A673 (cell line): Measurements from ENCODE around the gene S100A4. TPM values are rescaled to one million over a fixed set of nuclear protein-coding genes. Genes with fewer than 3 reads are reported as not detected.
"Not testable (repeated sequence)": the region's sequence is repeated elsewhere in the genome, so short reads cannot be mapped to it uniquely, and the experiment has no call there.

Experiments used
- BruUV-seq: library from RNA; stranded (reverse); fragments of 400-500 nt; replicated peaks from 2 replicates; lab custom pipeline; 2021; lab: Mats Ljungman, UMichigan
- CTCF ChIA-PET: fragments of 300-600 bp; sonication (Branson Sonifier 250); formaldehyde crosslinking; loops from one replicate; lab custom pipeline; 2022; ENCODE audit warnings: antibody characterized with exemption; lab: Charles Lee
- POLR2A ChIA-PET: fragments of 300-600 bp; sonication (Branson Sonifier 250); formaldehyde crosslinking; loops from one replicate; lab custom pipeline; 2022; ENCODE audit warnings: antibody characterized with exemption; ENCODE audit not compliant: low non-redundant PET; lab: Charles Lee
- DNase-seq: peaks from one replicate; pipeline ENCODE4 v3.0.0-alpha.2; 2015; ENCODE audit warnings: low spot score
- H3K27ac ChIP-seq: fragments of 200-600 bp; sonication (generic); 2 replicates; pipeline ENCODE4 v1.5.1; 2016; ENCODE audit warnings: mixed run types, low read depth, mild to moderate bottlenecking, mixed read lengths, antibody characterized with exemption, low read length; ENCODE audit not compliant: poor library complexity, severe bottlenecking
- H3K27me3 ChIP-seq: fragments of 200-600 bp; sonication (generic); replicated peaks from 2 replicates; pipeline ENCODE4 v1.6.1; 2017; ENCODE audit warnings: mixed run types, low read depth, mild to moderate bottlenecking, mixed read lengths, antibody characterized with exemption, low read length; ENCODE audit not compliant: insufficient read depth, poor library complexity
- H3K36me3 ChIP-seq: fragments of 200-600 bp; sonication (generic); 2 replicates; pipeline ENCODE4 v1.6.1; 2016; ENCODE audit warnings: mixed run types, mild to moderate bottlenecking, mixed read lengths, antibody characterized with exemption, low read length; ENCODE audit not compliant: insufficient read depth, poor library complexity, severe bottlenecking
- H3K4me1 ChIP-seq: fragments of 200-600 bp; sonication (generic); 2 replicates; pipeline ENCODE4 v1.6.1; 2017; ENCODE audit warnings: mixed run types, mild to moderate bottlenecking, mixed read lengths, antibody characterized with exemption, low read length; ENCODE audit not compliant: insufficient read depth, poor library complexity, severe bottlenecking
- H3K4me3 ChIP-seq: fragments of 200-600 bp; sonication (generic); 2 replicates; pipeline ENCODE4 v1.5.1; 2016; ENCODE audit warnings: low read depth, mixed run types, mild to moderate bottlenecking, mixed read lengths, low read length; ENCODE audit not compliant: poor library complexity, severe bottlenecking
- H3K9me3 ChIP-seq: fragments of 200-600 bp; sonication (generic); 2 replicates; pipeline ENCODE4 v1.6.1; 2016; ENCODE audit warnings: mixed run types, low read depth, mild to moderate bottlenecking, mixed read lengths, antibody characterized with exemption, low read length; ENCODE audit not compliant: poor library complexity, severe bottlenecking
- EZH2 ChIP-seq: fragments of 200-600 bp; sonication (generic); IDR thresholded peaks from 2 replicates; pipeline ENCODE4 v1.6.1; 2017; ENCODE audit warnings: borderline replicate concordance, low read depth, mild to moderate bottlenecking, mixed read lengths, antibody characterized with exemption, low read length; ENCODE audit not compliant: poor library complexity, severe bottlenecking
- intact Hi-C: fragments of 100-400 bp; cut with micrococcal nuclease; formaldehyde crosslinking; loops from one replicate; pipeline ENCODE4 v1.10.0; 2022; ENCODE audit not compliant: unreplicated experiment
- total RNA-seq: library from RNA; stranded (reverse); gene quantifications from 2 replicates; pipeline ENCODE4 v1.2.3, GENCODE V29; 2021
- TF ChIP-seq, protein P1 (sequence below): fragments of 300-800, 200-600 bp; sonication (generic); conservative IDR thresholded peaks from 2 replicates; pipeline ENCODE4 v1.5.1; 2017; ENCODE audit warnings: low read depth, mild to moderate bottlenecking, antibody characterized with exemption, low read length, moderate library complexity, mixed read lengths

S100A4 gene
- total RNA-seq, 1 experiment from 2014 or later, result 20.0 TPM

DNA sequence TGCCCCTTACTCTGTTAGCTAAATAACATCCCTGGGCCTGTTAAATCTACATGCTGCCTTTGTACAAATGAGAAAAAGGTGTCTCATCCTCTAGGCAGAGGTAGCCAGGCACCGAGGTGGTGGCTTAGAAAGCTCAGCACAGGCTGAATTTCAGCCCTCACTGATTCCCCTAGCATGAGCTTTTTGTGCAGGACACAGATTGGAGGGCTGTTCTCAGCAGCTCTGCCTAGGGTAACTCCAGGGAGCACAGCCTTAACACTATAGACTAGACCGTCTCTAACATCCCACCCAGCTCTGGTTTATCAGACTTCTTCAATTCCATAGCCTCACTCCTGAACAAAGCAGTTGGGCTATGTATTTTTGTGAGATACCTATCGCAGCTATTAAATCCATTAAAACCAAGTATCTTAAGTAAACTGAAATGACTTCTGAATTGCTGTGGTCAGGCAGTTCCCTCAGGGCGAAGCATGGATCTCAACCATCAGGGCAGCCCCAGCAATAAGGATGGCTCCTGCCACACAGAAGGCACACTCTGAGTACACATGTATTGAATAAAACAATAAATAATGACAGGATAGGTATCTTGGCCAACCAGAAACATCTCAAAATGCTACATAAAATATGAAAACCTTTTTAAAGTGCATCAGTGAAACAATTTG, 24.7 kb downstream of the S100A4 start:
- BruUV-seq, result no TSS peak
- intact Hi-C loops, result no loop called here
- Histone ChIP-seq H3K27ac (no peak overlapping the region), H3K9me3 (no peaks in the 10 kb centered on the region), H3K4me1 (no peaks in the 10 kb centered on the region), H3K36me3 (no peaks in the 10 kb centered on the region), H3K4me3 (no peak overlapping the region), H3K27me3 (no peaks in the 10 kb centered on the region)
- DNase-seq, result no peak
- TF ChIP-seq, protein P1, sequence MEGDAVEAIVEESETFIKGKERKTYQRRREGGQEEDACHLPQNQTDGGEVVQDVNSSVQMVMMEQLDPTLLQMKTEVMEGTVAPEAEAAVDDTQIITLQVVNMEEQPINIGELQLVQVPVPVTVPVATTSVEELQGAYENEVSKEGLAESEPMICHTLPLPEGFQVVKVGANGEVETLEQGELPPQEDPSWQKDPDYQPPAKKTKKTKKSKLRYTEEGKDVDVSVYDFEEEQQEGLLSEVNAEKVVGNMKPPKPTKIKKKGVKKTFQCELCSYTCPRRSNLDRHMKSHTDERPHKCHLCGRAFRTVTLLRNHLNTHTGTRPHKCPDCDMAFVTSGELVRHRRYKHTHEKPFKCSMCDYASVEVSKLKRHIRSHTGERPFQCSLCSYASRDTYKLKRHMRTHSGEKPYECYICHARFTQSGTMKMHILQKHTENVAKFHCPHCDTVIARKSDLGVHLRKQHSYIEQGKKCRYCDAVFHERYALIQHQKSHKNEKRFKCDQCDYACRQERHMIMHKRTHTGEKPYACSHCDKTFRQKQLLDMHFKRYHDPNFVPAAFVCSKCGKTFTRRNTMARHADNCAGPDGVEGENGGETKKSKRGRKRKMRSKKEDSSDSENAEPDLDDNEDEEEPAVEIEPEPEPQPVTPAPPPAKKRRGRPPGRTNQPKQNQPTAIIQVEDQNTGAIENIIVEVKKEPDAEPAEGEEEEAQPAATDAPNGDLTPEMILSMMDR, result no peak
- TF ChIP-seq EZH2, result no peak
- ChIA-PET CTCF (interaction anchor here (0.9 to 1.1 kb wide), 2 partner anchors 10 to 12 kb away, joined by 3 read pairs; no protein-coding TSS in a partner anchor), POLR2A (no interaction called here)

DNA sequence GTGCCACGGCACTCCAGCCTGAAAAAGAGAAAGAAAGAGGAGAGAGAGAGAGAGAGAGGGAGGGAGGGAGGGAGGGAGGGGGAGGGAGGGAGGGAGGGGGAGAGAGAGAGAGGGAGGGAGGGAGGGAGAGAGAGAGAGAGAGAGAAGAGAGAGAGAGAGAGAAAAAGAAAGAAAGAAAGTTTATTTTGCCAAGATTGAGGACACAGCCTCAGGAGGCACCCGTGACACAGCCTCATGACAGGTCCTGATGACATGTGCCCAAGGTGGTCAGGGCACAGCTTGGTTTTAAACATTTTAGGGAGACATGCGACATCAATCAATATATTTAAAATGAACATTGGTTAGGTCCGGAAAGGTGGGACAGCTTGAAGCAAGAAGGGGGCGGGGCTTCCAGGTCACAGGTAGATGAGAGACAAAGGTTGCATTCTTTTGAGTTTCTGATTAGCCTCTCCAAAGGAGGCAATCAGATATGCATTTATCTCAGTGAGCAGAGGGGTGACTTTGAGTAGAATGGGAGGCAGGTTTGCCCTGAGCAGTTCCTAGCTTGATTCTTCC, 25.4 kb downstream of the S100A4 start:
- H3K4me3 ChIP-seq, intact Hi-C loops, H3K9me3 ChIP-seq, H3K4me1 ChIP-seq, POLR2A ChIA-PET, BruUV-seq, DNase-seq, H3K36me3 ChIP-seq, H3K27me3 ChIP-seq, H3K27ac ChIP-seq: not testable (repeated sequence)
- CTCF ChIA-PET, result interaction anchor here (0.9 to 1.1 kb wide), 2 partner anchors 10 to 12 kb away, joined by 3 read pairs; no protein-coding TSS in a partner anchor

DNA sequence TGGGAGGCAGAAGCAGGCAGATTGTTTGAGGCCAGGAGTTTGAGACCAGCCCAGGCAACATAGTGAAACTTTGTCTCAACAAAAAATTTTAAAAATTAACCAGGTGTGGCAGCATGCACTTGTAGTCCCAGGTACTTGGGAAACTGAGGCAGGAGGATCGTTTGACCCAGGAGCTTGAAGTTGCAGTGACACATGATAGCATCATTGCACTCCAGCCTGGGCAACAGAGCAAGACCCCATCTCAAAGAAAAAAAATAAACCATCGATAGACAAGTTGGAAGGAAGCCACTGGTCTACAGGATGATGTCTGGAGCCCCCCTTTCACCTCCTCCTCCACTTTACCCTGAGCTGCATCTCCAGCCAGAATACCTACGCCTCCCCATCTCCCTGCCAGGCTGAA, 26.4 kb downstream of the S100A4 start:
- Histone ChIP-seq H3K4me1 (no peaks in the 10 kb centered on the region), H3K36me3 (no peaks in the 10 kb centered on the region), H3K4me3 (no peak overlapping the region), H3K9me3 (no peaks in the 10 kb centered on the region), H3K27me3 (no peaks in the 10 kb centered on the region), H3K27ac (no peak overlapping the region)
- DNase-seq, result no peak
- no TSS peak for BruUV-seq
- ChIA-PET POLR2A (no interaction called here), CTCF (no interaction called here)
- TF ChIP-seq, protein P1, result no peak
- TF ChIP-seq EZH2, result no peak
- intact Hi-C loops, result loop anchor here (10.0 kb wide), 2 partner anchors 256 to 466 kb away; partner anchors contain the start of genes RAB13 and SLC27A3
